ENCODE data around the gene KIRREL3.

DNA sequence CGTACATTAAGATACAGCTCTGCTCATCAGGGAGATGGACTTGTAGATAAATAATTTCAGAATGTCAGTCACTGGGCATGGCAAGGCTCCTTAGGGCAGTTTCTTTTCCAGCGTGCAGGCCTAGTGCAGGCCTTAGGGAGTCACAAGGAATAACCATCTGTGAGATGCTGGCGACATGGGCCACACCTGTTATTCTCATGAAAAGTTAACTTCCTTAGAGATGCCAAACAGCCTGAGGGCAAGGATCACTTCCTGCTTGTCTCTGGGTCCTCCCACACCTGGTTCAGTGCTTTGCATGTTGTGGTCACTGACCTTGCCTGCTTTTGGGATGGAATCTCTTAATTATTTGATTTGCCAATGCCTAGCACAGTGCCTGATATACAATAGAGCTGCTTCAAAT is 574.5 kb downstream of the KIRREL3 start:
- TF ChIP-seq POLR2AphosphoS5 (IDR thresholded peaks at IDR 0.05; ENCODE audit: borderline replicate concordance, low read depth, low read length): no peak
- TF ChIP-seq EZH2 (IDR thresholded peaks at IDR 0.05): no peak
- TF ChIP-seq FOXP2 (optimal IDR thresholded peaks at IDR 0.05; ENCODE audit: control extremely low read depth, extremely low read length, insufficient read depth): no peak

All from SK-N-MC (cell line).